ENCODE data around the gene LYVE1. TPM values are rescaled to one million over a fixed set of nuclear protein-coding genes. Genes with fewer than 3 reads are reported as not detected.

LYVE1 gene
- total and polyA plus RNA-seq, 2 of the 13 experiments (the other 11 are each of a cell fraction or from before 2014, with no cell fraction given): 1.2 to 1.4 TPM

GRCh38 chr11:10568486-10568941 lies at the start of gene LYVE1 (continued):
- no peak for TF ChIP-seq PATZ1 (CRISPR knock-in tag; IDR thresholded peaks at IDR 0.05)
- TF ChIP-seq ZBTB43 (CRISPR knock-in tag; conservative IDR thresholded peaks at IDR 0.05): 0 out of 2 replicates have a peak, but pooled peaks have one; percentile 14
- TF ChIP-seq ZNF556 (CRISPR knock-in tag; IDR thresholded peaks at IDR 0.05; ENCODE audit: borderline replicate concordance): no peak
- no peak for TF ChIP-seq RERE (CRISPR knock-in tag; IDR thresholded peaks at IDR 0.05; ENCODE audit: low read depth)
- no peak for TF ChIP-seq ZIK1 (CRISPR knock-in tag; IDR thresholded peaks at IDR 0.05; ENCODE audit: borderline replicate concordance, low read depth)
- 0 out of 2 replicates have a peak, but pooled peaks have one; percentile 16 for TF ChIP-seq HDAC2 (CRISPR knock-in tag; IDR thresholded peaks at IDR 0.05)
- TF ChIP-seq UBTF (CRISPR knock-in tag; IDR thresholded peaks at IDR 0.05): no peak
- TF ChIP-seq DPF2 (CRISPR knock-in tag; IDR thresholded peaks at IDR 0.05; ENCODE audit: borderline replicate concordance, low read depth): no peak
- TF ChIP-seq ARID5B (CRISPR knock-in tag; IDR thresholded peaks at IDR 0.05): peak; percentile 30; the same call in 1 of the 2 replicates
- no peak for TF ChIP-seq ZNF781 (CRISPR knock-in tag; IDR thresholded peaks at IDR 0.05; ENCODE audit: borderline replicate concordance, not compliant biosample characterization)
- no peak for TF ChIP-seq ZNF879 (CRISPR knock-in tag; IDR thresholded peaks at IDR 0.05)
- no peak for TF ChIP-seq ATF7-NPFF (CRISPR knock-in tag; IDR thresholded peaks at IDR 0.05; ENCODE audit: low read depth)
- TF ChIP-seq ETV5 (CRISPR knock-in tag; IDR thresholded peaks at IDR 0.05; ENCODE audit: borderline replicate concordance): peak; percentile 43; the same call in 1 of the 2 replicates

Data from HepG2 (cell line).